PC-9 (cell line): ENCODE data around the gene STARD13. TPM values are rescaled to one million over a fixed set of nuclear protein-coding genes. Genes with fewer than 3 reads are reported as not detected.

Source experiments
- BruUV-seq: library from RNA; stranded (reverse); fragments of 400-500 nt; replicated peaks from 2 replicates; lab custom pipeline; 2021; lab: Mats Ljungman, UMichigan
- CTCF ChIA-PET: fragments of 300-600 bp; sonication (Branson Sonifier 250); formaldehyde crosslinking; loops from one replicate; lab custom pipeline; 2022; ENCODE audit warnings: antibody characterized with exemption; lab: Charles Lee
- POLR2A ChIA-PET: fragments of 300-600 bp; sonication (Branson Sonifier 250); formaldehyde crosslinking; loops from one replicate; lab custom pipeline; 2022; ENCODE audit warnings: antibody characterized with exemption; ENCODE audit not compliant: unreplicated experiment; lab: Charles Lee
- DNase-seq, 2 experiments: peaks; one replicate each; pipeline versions ENCODE4 v3.0.0 to v3.0.0-alpha.2; 2015 to 2022; ENCODE audit warnings: mixed read lengths in 1 of 2
- H2AFZ ChIP-seq: fragments of 200-600 bp; sonication (generic); 2 replicates; pipeline ENCODE4 v1.8.1; 2017; ENCODE audit warnings: antibody characterized with exemption
- H3F3A ChIP-seq: fragments of 200-600 bp; sonication (generic); 2 replicates; pipeline ENCODE4 v1.8.1; 2017; ENCODE audit warnings: antibody characterized with exemption, mild to moderate bottlenecking, low read depth; ENCODE audit not compliant: insufficient read depth
- H3K27ac ChIP-seq: fragments of 200-600 bp; sonication (generic); 2 replicates; pipeline ENCODE4 v1.6.1; 2016; ENCODE audit warnings: mixed run types
- H3K27me3 ChIP-seq: fragments of 200-600 bp; sonication (generic); 2 replicates; pipeline ENCODE4 v1.6.1; 2016; ENCODE audit warnings: low read depth, mixed run types; ENCODE audit not compliant: insufficient read depth
- H3K36me3 ChIP-seq: fragments of 200-600 bp; sonication (generic); 2 replicates; pipeline ENCODE4 v1.6.1; 2016; ENCODE audit warnings: low read depth, mixed run types
- H3K4me1 ChIP-seq: fragments of 200-600 bp; sonication (generic); replicated peaks from 2 replicates; pipeline ENCODE4 v1.6.1; 2016; ENCODE audit warnings: mixed run types; ENCODE audit not compliant: insufficient read depth
- H3K4me2 ChIP-seq: fragments of 200-600 bp; sonication (generic); 2 replicates; pipeline ENCODE4 v1.6.1; 2017; ENCODE audit warnings: mixed run types
- H3K4me3 ChIP-seq: fragments of 200-600 bp; sonication (generic); 2 replicates; pipeline ENCODE4 v1.6.1; 2016; ENCODE audit warnings: mixed run types
- H3K79me2 ChIP-seq: fragments of 200-600 bp; sonication (generic); 2 replicates; pipeline ENCODE4 v1.6.1; 2017; ENCODE audit warnings: low read depth, mixed run types
- H3K9me2 ChIP-seq: fragments of 200-600 bp; sonication (generic); 2 replicates; pipeline ENCODE4 v1.8.1; 2017; ENCODE audit warnings: mild to moderate bottlenecking; ENCODE audit not compliant: insufficient read depth
- H3K9me3 ChIP-seq: fragments of 200-600 bp; sonication (generic); 2 replicates; pipeline ENCODE4 v1.8.1; 2016; ENCODE audit warnings: low read depth; ENCODE audit not compliant: insufficient read depth
- H4K20me1 ChIP-seq: fragments of 200-600 bp; sonication (generic); 2 replicates; pipeline ENCODE4 v1.8.1; 2017; ENCODE audit not compliant: insufficient read depth
- CTCF ChIP-seq: fragments of 200-600 bp; sonication (generic); conservative IDR thresholded peaks from 2 replicates; pipeline ENCODE4 v1.6.1; 2017; ENCODE audit warnings: mixed run types, antibody characterized with exemption, mild to moderate bottlenecking, moderate library complexity
- EZH2 ChIP-seq: fragments of 200-600 bp; sonication (generic); IDR thresholded peaks from 2 replicates; pipeline ENCODE4 v1.8.0; 2017; ENCODE audit warnings: antibody characterized with exemption, low read depth
- intact Hi-C: fragments of 100-400 bp; cut with micrococcal nuclease; formaldehyde crosslinking; loops from one replicate; pipeline ENCODE4 v1.10.0; 2022; ENCODE audit not compliant: unreplicated experiment
- total RNA-seq: library from RNA; stranded (reverse); gene quantifications from 2 replicates; pipeline ENCODE4 v1.2.3, GENCODE V29; 2021

STARD13 gene
- total RNA-seq, 1 experiment from 2014 or later: 19.6 TPM

GRCh38 chr13:33233547-33233946, 52.0 kb downstream of the STARD13 start:
- DNase-seq: no peak
- H3K79me2 ChIP-seq: no peaks in the 10 kb centered on the region
- H4K20me1 ChIP-seq: no peaks in the 10 kb centered on the region
- intact Hi-C loops: no loop called here
- H2AFZ ChIP-seq: no peak overlapping the region
- H3K36me3 ChIP-seq: peaks cover 5% of the 10 kb centered on the region; the same call in 1 of the 2 replicates
- no peaks in the 10 kb centered on the region for H3K9me3 ChIP-seq
- no peaks in the 10 kb centered on the region for H3K27me3 ChIP-seq
- H3K4me1 ChIP-seq: peaks cover 27% of the 10 kb centered on the region
- H3K9me2 ChIP-seq: no peaks in the 10 kb centered on the region
- peaks cover 16% of the 10 kb centered on the region for H3F3A ChIP-seq
- POLR2A ChIA-PET: no interaction called here
- H3K4me3 ChIP-seq: no peak overlapping the region
- no TSS peak for BruUV-seq
- no peak overlapping the region for H3K4me2 ChIP-seq
- no peak for TF ChIP-seq EZH2
- TF ChIP-seq CTCF: no peak
- no peak overlapping the region for H3K27ac ChIP-seq
- CTCF ChIA-PET: no interaction called here

GRCh38 chr13:33232883-33233282, 52.7 kb downstream of the STARD13 start:
- Histone ChIP-seq H3K9me3 (no peaks in the 10 kb centered on the region), H4K20me1 (no peaks in the 10 kb centered on the region), H3K27me3 (no peaks in the 10 kb centered on the region), H2AFZ (no peak overlapping the region), H3K9me2 (no peaks in the 10 kb centered on the region), H3K4me3 (no peak overlapping the region), H3F3A (peaks cover 16% of the 10 kb centered on the region), H3K4me1 (peaks cover 32% of the 10 kb centered on the region), H3K79me2 (peaks cover 5% of the 10 kb centered on the region; the same call in 1 of the 2 replicates), H3K27ac (no peak overlapping the region), H3K36me3 (peaks cover under 1% of the 10 kb centered on the region; the same call in 1 of the 2 replicates), H3K4me2 (no peak overlapping the region)
- DNase-seq: no peak
- ChIA-PET POLR2A (no interaction called here), CTCF (no interaction called here)
- intact Hi-C loops: no loop called here
- TF ChIP-seq EZH2 (no peak), CTCF (no peak)
- BruUV-seq: no TSS peak

- intact Hi-C loops: no loop called here
- ChIA-PET CTCF (no interaction called here), POLR2A (no interaction called here)
- peaks cover 5% of the 10 kb centered on the region; the same call in 1 of the 2 replicates for H3K79me2 ChIP-seq
- no peaks in the 10 kb centered on the region for H4K20me1 ChIP-seq
- no peaks in the 10 kb centered on the region for H3K9me2 ChIP-seq
- no peak for DNase-seq
- H3K4me3 ChIP-seq: no peak overlapping the region
- no peaks in the 10 kb centered on the region for H3K27me3 ChIP-seq
- no peak overlapping the region for H3K4me2 ChIP-seq
- H3K36me3 ChIP-seq: no peaks in the 10 kb centered on the region
- H3K4me1 ChIP-seq: peaks cover 29% of the 10 kb centered on the region
- H3F3A ChIP-seq: peaks cover 10% of the 10 kb centered on the region
- BruUV-seq: no TSS peak
- no peak overlapping the region for H2AFZ ChIP-seq
- TF ChIP-seq CTCF (no peak), EZH2 (no peak)
- no peak overlapping the region for H3K27ac ChIP-seq
- no peaks in the 10 kb centered on the region for H3K9me3 ChIP-seq
Observed at GRCh38 chr13:33231339-33231738, 54.2 kb downstream of the STARD13 start.
